Sigmoid colon (tissue), 7 donors: Measurements from ENCODE around the gene CEP295NL. TPM values are rescaled to one million over a fixed set of nuclear protein-coding genes. Genes with fewer than 3 reads are reported as not detected.

Experiments
- DNase-seq: peaks from one replicate; pipeline ENCODE4 v3.0.0-alpha.2; 2019
- H3K27ac ChIP-seq, 4 donors: fragments of 200-600 bp; sonication (generic); one replicate each; pipeline ENCODE4 v1.5.1; 2016 to 2019; ENCODE audit warnings: mild to moderate bottlenecking in 1 of 4
- H3K27me3 ChIP-seq, 3 donors: fragments of 200-600 bp; sonication (generic); one replicate each; pipeline ENCODE4 v1.5.1; 2019; ENCODE audit warnings: mild to moderate bottlenecking in 1 of 3
- H3K36me3 ChIP-seq, 4 donors: fragments of 200-600 bp; sonication (generic); one replicate each; pipeline ENCODE4 v1.5.1; 2016 to 2019
- H3K4me1 ChIP-seq, 4 donors: fragments of 200-600 bp; sonication (generic); one replicate each; pipeline ENCODE4 v1.5.1; 2017 to 2019
- H3K4me3 ChIP-seq, 4 donors: fragments of 200-600 bp; sonication (generic); one replicate each; pipeline ENCODE4 v1.5.1; 2017 to 2019; ENCODE audit warnings: mild to moderate bottlenecking in 2 of 4, moderate library complexity in 1 of 4
- H3K9me3 ChIP-seq, 4 donors: fragments of 200-600 bp in 3 of 4; sonication (generic) in 3 of 4; one replicate each; pipeline versions ENCODE4 v1.5.1 to v1.6.1; 2013 to 2019
- CTCF ChIP-seq, 4 experiments: fragments of 450-650 bp in 3 of 4; fragments of 200-600 bp in 1 of 4; IDR thresholded peaks; one replicate each; pipeline ENCODE4 v1.5.1; 2016 to 2019; ENCODE audit warnings: antibody characterized with exemption in 4 of 4, mild to moderate bottlenecking in 3 of 4, moderate library complexity in 2 of 4
- EP300 ChIP-seq, 4 donors: sonication (generic); formaldehyde crosslinking; IDR thresholded peaks; one replicate each; pipeline ENCODE4 v1.6.1; 2017; ENCODE audit warnings: antibody characterized with exemption in 4 of 4
- POLR2A ChIP-seq, 2 donors: fragments of 450-650 bp; IDR thresholded peaks; one replicate each; pipeline ENCODE4 v1.6.1; 2016; ENCODE audit warnings: antibody characterized with exemption in 2 of 2, mild to moderate bottlenecking in 2 of 2, moderate library complexity in 2 of 2
- POLR2AphosphoS5 ChIP-seq, 4 donors: sonication (generic); formaldehyde crosslinking; IDR thresholded peaks; one replicate each; pipeline ENCODE4 v1.6.1; 2017; ENCODE audit warnings: antibody characterized with exemption in 4 of 4
- WGBS, 2 donors: extraction: QIAGEN DNeasy Blood & Tissue Kit; methylation state at CpG; one replicate each; pipeline ENCODE4 v1.1.7; 2013; 5-methylcytosine and 5-hydroxymethylcytosine counted together
- intact Hi-C: fragments of 100-400 bp; cut with DNase I; formaldehyde crosslinking; loops from one replicate; pipeline ENCODE4 v1.15.1; 2023
- polyA plus RNA-seq, 3 donors: library from polyadenylated mRNA; stranded (reverse); fragments of 200-250 nt; gene quantifications; one replicate each; pipeline ENCODE4 v1.2.3, GENCODE V29; 2013
- total RNA-seq, 4 donors: library from RNA; depleted of rRNA; stranded (reverse); fragments of >200 nt; gene quantifications; one replicate each; pipeline ENCODE4 v1.1.0, GENCODE V29; 2016
- donor health status: healthy with polysubstance abuse.
- donor health status: Bipolar disorder and iron deficiency.
- donor health status: healthy.

Gene CEP295NL
- total and polyA plus RNA-seq, 7 donors: 0.89 to 13.8 (median 1.8) TPM; not detected in 2

- 86 to 90% methylated on average over 7 of the region's 7 CpGs for WGBS, 2 donors
- H3K4me3 ChIP-seq: no peak overlapping the region
- H3K4me1 ChIP-seq: peaks cover 0 to 92% (median 78%) of the 10 kb centered on the region in 4 donors
- H3K36me3 ChIP-seq: peaks cover 0 to 10% (median 8%) of the 10 kb centered on the region in 4 donors
- no peaks in the 10 kb centered on the region for H3K9me3 ChIP-seq
- DNase-seq: no peak
- intact Hi-C loops: no loop called here
- no peaks in the 10 kb centered on the region for H3K27me3 ChIP-seq
- TF ChIP-seq POLR2A (IDR thresholded peaks at IDR 0.05): no peak
- TF ChIP-seq POLR2AphosphoS5 (IDR thresholded peaks at IDR 0.05): no peak
- no peak for TF ChIP-seq CTCF (IDR thresholded peaks at IDR 0.05)
- TF ChIP-seq EP300 (IDR thresholded peaks at IDR 0.05): no peak
- peak overlapping the region; percentile 64 to 76 (median 68) for H3K27ac ChIP-seq
Observed at GRCh38 chr17:78897664-78898047, 5.3 kb downstream of the CEP295NL start.

- peaks cover 0 to 93% (median 80%) of the 10 kb centered on the region in 4 donors for H3K4me1 ChIP-seq
- H3K36me3 ChIP-seq: peaks cover 0 to 10% (median 8%) of the 10 kb centered on the region in 4 donors
- DNase-seq: no peak
- H3K9me3 ChIP-seq: no peaks in the 10 kb centered on the region
- WGBS, 2 donors: 93 to 95% methylated on average over 34 of the region's 34 CpGs
- TF ChIP-seq CTCF (IDR thresholded peaks at IDR 0.05) (no peak), EP300 (IDR thresholded peaks at IDR 0.05) (no peak), POLR2A (IDR thresholded peaks at IDR 0.05) (no peak), POLR2AphosphoS5 (IDR thresholded peaks at IDR 0.05) (no peak)
- intact Hi-C loops: no loop called here
- H3K27me3 ChIP-seq: no peaks in the 10 kb centered on the region
- no peak overlapping the region for H3K4me3 ChIP-seq
- H3K27ac ChIP-seq: peak overlapping the region; percentile 64 to 76 (median 68)
Observed at GRCh38 chr17:78896834-78897663, 6.0 kb downstream of the CEP295NL start.

- 87 to 93% methylated on average over 20 of the region's 20 CpGs for WGBS, 2 donors
- DNase-seq: peak; percentile 77
- Histone ChIP-seq H3K27ac (peak overlapping the region; percentile 64 to 76 (median 68)), H3K27me3 (no peaks in the 10 kb centered on the region), H3K4me1 (peaks cover 0 to 97% (median 88%) of the 10 kb centered on the region in 4 donors), H3K36me3 (peaks cover 0 to 10% (median 7%) of the 10 kb centered on the region in 4 donors), H3K4me3 (no peak overlapping the region), H3K9me3 (no peaks in the 10 kb centered on the region)
- intact Hi-C loops: no loop called here
- TF ChIP-seq CTCF (IDR thresholded peaks at IDR 0.05) (no peak), EP300 (IDR thresholded peaks at IDR 0.05) (no peak), POLR2AphosphoS5 (IDR thresholded peaks at IDR 0.05) (peak in 1 of 4 donors; percentile 13)
Observed at GRCh38 chr17:78896091-78896833, 6.7 kb downstream of the CEP295NL start.

- Histone ChIP-seq H3K4me3 (no peak overlapping the region), H3K36me3 (peaks cover 0 to 3% (median 0%) of the 10 kb centered on the region in 4 donors), H3K27ac (peak overlapping the region; percentile 64 to 76 (median 68)), H3K27me3 (no peaks in the 10 kb centered on the region), H3K9me3 (no peaks in the 10 kb centered on the region), H3K4me1 (peaks cover 0 to 98% (median 97%) of the 10 kb centered on the region in 4 donors)
- WGBS, 2 donors: 76 to 78% methylated on average over 5 of the region's 5 CpGs
- intact Hi-C loops: no loop called here
- TF ChIP-seq POLR2A (IDR thresholded peaks at IDR 0.05) (no peak), POLR2AphosphoS5 (IDR thresholded peaks at IDR 0.05) (no peak), CTCF (IDR thresholded peaks at IDR 0.05) (no peak), EP300 (IDR thresholded peaks at IDR 0.05) (no peak)
- no peak for DNase-seq
Observed at GRCh38 chr17:78895322-78895721, 7.7 kb downstream of the CEP295NL start.
